Gastrocnemius medialis (tissue), 4 donors: ENCODE data around the gene LMBR1. TPM values are rescaled to one million over a fixed set of nuclear protein-coding genes. Genes with fewer than 3 reads are reported as not detected.

Experiments
- ATAC-seq, 2 donors: fragments of 150-250 bp; one replicate each; pipeline ENCODE4 v1.9.1; 2016
- DNase-seq, 2 donors: peaks; one replicate each; pipeline ENCODE4 v3.0.0-alpha.2; 2019
- H3K27ac ChIP-seq, 4 donors: fragments of 200-600 bp; sonication (generic); 1 replicate in 1 of 4; 2 replicates in 3 of 4; pipeline ENCODE4 v1.5.1; 2016 to 2018; ENCODE audit warnings: mild to moderate bottlenecking in 2 of 4, moderate library complexity in 1 of 4
- H3K27me3 ChIP-seq, 3 donors: fragments of 200-600 bp; sonication (generic) in 2 of 3; 1 replicate in 1 of 3; 2 replicates in 2 of 3; pipeline versions ENCODE4 v1.5.1 to v1.6.0; 2016 to 2019; ENCODE audit warnings: mild to moderate bottlenecking in 1 of 3, moderate library complexity in 1 of 3
- H3K36me3 ChIP-seq, 2 donors: fragments of 200-600 bp; sonication (generic) in 1 of 2; one replicate each; pipeline ENCODE4 v1.5.1; 2017 to 2018
- H3K4me1 ChIP-seq, 2 donors: fragments of 200-600 bp; sonication (generic) in 1 of 2; one replicate each; pipeline ENCODE4 v1.5.1; 2016 to 2017; ENCODE audit warnings: mild to moderate bottlenecking in 2 of 2
- H3K4me3 ChIP-seq, 4 donors: fragments of 200-600 bp; sonication (generic) in 3 of 4; 1 replicate in 1 of 4; 2 replicates in 3 of 4; pipeline ENCODE4 v1.5.1; 2016 to 2019; ENCODE audit warnings: mild to moderate bottlenecking in 2 of 4
- H3K9me3 ChIP-seq, 3 donors: fragments of 200-600 bp; sonication (generic) in 2 of 3; 1 replicate in 1 of 3; 2 replicates in 2 of 3; pipeline ENCODE4 v1.5.1; 2016 to 2019
- CTCF ChIP-seq, 5 experiments: fragments of 450-650 bp in 3 of 5; fragments of 200-600 bp in 2 of 5; sonication (generic) in 2 of 5; IDR thresholded peaks in 4 of 5; conservative IDR thresholded peaks in 1 of 5; 1 replicate in 4 of 5; 2 replicates in 1 of 5; pipeline ENCODE4 v1.5.1; 2016 to 2019; ENCODE audit warnings: antibody characterized with exemption in 5 of 5, mild to moderate bottlenecking in 3 of 5, moderate library complexity in 3 of 5
- POLR2A ChIP-seq, 2 donors: fragments of 450-650 bp; IDR thresholded peaks; one replicate each; pipeline ENCODE4 v1.6.1; 2017; ENCODE audit warnings: antibody characterized with exemption in 2 of 2, mild to moderate bottlenecking in 2 of 2, moderate library complexity in 2 of 2
- in situ Hi-C, 4 donors: fragments of 200-750 bp; cut with MboI; loops; one replicate each; pipeline versions ENCODE4 v1.15.0 to v1.8.0; 2017; ENCODE audit warnings: low sequenced_read_pairs in 4 of 4
- intact Hi-C: fragments of 100-400 bp; cut with DNase I; formaldehyde crosslinking; loops from one replicate; pipeline ENCODE4 v1.15.1; 2023; ENCODE audit warnings: low total_unique reads
- total RNA-seq, 4 donors: library from RNA; depleted of rRNA; stranded (reverse); fragments of >200 nt; gene quantifications; one replicate each; pipeline versions ENCODE4 v1.1.0 to v1.2.3, GENCODE V29; 2016

LMBR1 gene
- total RNA-seq, 4 donors from 2014 or later = 27.9 to 87.0 (median 35.3) TPM

GRCh38 chr7:156795415-156795814 is 97.6 kb downstream of the LMBR1 start:
- DNase-seq = no peak
- ATAC-seq = no peak
- no peaks in the 10 kb centered on the region for H3K27me3 ChIP-seq
- H3K4me3 ChIP-seq = no peak overlapping the region
- no peaks in the 10 kb centered on the region for H3K4me1 ChIP-seq
- H3K9me3 ChIP-seq = no peaks in the 10 kb centered on the region
- TF ChIP-seq CTCF (IDR thresholded peaks at IDR 0.05 in 4 of 5, conservative IDR thresholded peaks at IDR 0.05 in 1 of 5) (no peak), POLR2A (IDR thresholded peaks at IDR 0.05) (no peak)
- peaks cover 0 to 15% of the 10 kb centered on the region in 2 donors for H3K36me3 ChIP-seq
- intact Hi-C loops = no loop called here
- no peak overlapping the region for H3K27ac ChIP-seq
- in situ Hi-C loops = no loop called here

- in situ Hi-C loops (no loop called here), intact Hi-C loops (no loop called here)
- H3K4me1 ChIP-seq = no peaks in the 10 kb centered on the region
- DNase-seq = no peak
- H3K9me3 ChIP-seq = no peaks in the 10 kb centered on the region
- peaks cover 0 to 15% of the 10 kb centered on the region in 2 donors for H3K36me3 ChIP-seq
- TF ChIP-seq POLR2A (IDR thresholded peaks at IDR 0.05) (no peak), CTCF (IDR thresholded peaks at IDR 0.05 in 4 of 5, conservative IDR thresholded peaks at IDR 0.05 in 1 of 5) (no peak)
- H3K4me3 ChIP-seq = no peak overlapping the region
- ATAC-seq = no peak
- H3K27ac ChIP-seq = no peak overlapping the region
- no peaks in the 10 kb centered on the region for H3K27me3 ChIP-seq
Measured at GRCh38 chr7:156793334-156793733, 99.6 kb downstream of the LMBR1 start.

GRCh38 chr7:156792611-156793010 is 100.4 kb downstream of the LMBR1 start:
- no peak overlapping the region for H3K27ac ChIP-seq
- H3K4me1 ChIP-seq = no peaks in the 10 kb centered on the region
- no peak for TF ChIP-seq POLR2A (IDR thresholded peaks at IDR 0.05)
- TF ChIP-seq CTCF (IDR thresholded peaks at IDR 0.05 in 4 of 5, conservative IDR thresholded peaks at IDR 0.05 in 1 of 5) = no peak
- ATAC-seq = no peak
- H3K36me3 ChIP-seq = peaks cover 0 to 15% of the 10 kb centered on the region in 2 donors
- intact Hi-C loops (no loop called here), in situ Hi-C loops (no loop called here)
- no peaks in the 10 kb centered on the region for H3K27me3 ChIP-seq
- DNase-seq = no peak
- no peaks in the 10 kb centered on the region for H3K9me3 ChIP-seq
- H3K4me3 ChIP-seq = no peak overlapping the region

- no peak overlapping the region for H3K27ac ChIP-seq
- intact Hi-C loops (no loop called here), in situ Hi-C loops (no loop called here)
- H3K36me3 ChIP-seq = peaks cover 0 to 15% of the 10 kb centered on the region in 2 donors
- no peak for TF ChIP-seq POLR2A (IDR thresholded peaks at IDR 0.05)
- no peak for TF ChIP-seq CTCF (IDR thresholded peaks at IDR 0.05 in 4 of 5, conservative IDR thresholded peaks at IDR 0.05 in 1 of 5)
- no peaks in the 10 kb centered on the region for H3K4me1 ChIP-seq
- H3K9me3 ChIP-seq = no peaks in the 10 kb centered on the region
- no peak overlapping the region for H3K4me3 ChIP-seq
- no peak for DNase-seq
- H3K27me3 ChIP-seq = no peaks in the 10 kb centered on the region
- ATAC-seq = no peak
Measured at GRCh38 chr7:156791241-156791640, 101.7 kb downstream of the LMBR1 start.

GRCh38 chr7:156790264-156790663 is 102.7 kb downstream of the LMBR1 start:
- H3K9me3 ChIP-seq = no peaks in the 10 kb centered on the region
- TF ChIP-seq CTCF (IDR thresholded peaks at IDR 0.05 in 4 of 5, conservative IDR thresholded peaks at IDR 0.05 in 1 of 5) = no peak
- intact Hi-C loops = no loop called here
- H3K27ac ChIP-seq = no peak overlapping the region
- DNase-seq = no peak
- no peak for ATAC-seq
- H3K4me3 ChIP-seq = no peak overlapping the region
- in situ Hi-C loops = no loop called here
- no peaks in the 10 kb centered on the region for H3K4me1 ChIP-seq
- no peaks in the 10 kb centered on the region for H3K27me3 ChIP-seq
- peaks cover 0 to 7% of the 10 kb centered on the region in 2 donors for H3K36me3 ChIP-seq
